ENCODE measurements around the gene LRRC23. TPM values are rescaled to one million over a fixed set of nuclear protein-coding genes. Genes with fewer than 3 reads are reported as not detected.

Gene LRRC23
- total RNA-seq, 1 experiment from 2014 or later, result 6.0 TPM

GRCh38 chr12:6963016-6963731 is 58.6 kb downstream of the LRRC23 start:
- peaks cover 96% of the 10 kb centered on the region for H3K36me3 Mint-ChIP-seq (ENCODE audit: insufficient read depth, unreplicated experiment)
- TF ChIP-seq, protein P1, sequence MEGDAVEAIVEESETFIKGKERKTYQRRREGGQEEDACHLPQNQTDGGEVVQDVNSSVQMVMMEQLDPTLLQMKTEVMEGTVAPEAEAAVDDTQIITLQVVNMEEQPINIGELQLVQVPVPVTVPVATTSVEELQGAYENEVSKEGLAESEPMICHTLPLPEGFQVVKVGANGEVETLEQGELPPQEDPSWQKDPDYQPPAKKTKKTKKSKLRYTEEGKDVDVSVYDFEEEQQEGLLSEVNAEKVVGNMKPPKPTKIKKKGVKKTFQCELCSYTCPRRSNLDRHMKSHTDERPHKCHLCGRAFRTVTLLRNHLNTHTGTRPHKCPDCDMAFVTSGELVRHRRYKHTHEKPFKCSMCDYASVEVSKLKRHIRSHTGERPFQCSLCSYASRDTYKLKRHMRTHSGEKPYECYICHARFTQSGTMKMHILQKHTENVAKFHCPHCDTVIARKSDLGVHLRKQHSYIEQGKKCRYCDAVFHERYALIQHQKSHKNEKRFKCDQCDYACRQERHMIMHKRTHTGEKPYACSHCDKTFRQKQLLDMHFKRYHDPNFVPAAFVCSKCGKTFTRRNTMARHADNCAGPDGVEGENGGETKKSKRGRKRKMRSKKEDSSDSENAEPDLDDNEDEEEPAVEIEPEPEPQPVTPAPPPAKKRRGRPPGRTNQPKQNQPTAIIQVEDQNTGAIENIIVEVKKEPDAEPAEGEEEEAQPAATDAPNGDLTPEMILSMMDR (IDR thresholded peaks at IDR 0.05; ENCODE audit: unreplicated experiment), result no peak
- no peaks in the 10 kb centered on the region for H3K9me3 Mint-ChIP-seq (ENCODE audit: low read depth, unreplicated experiment)
- H3K27me3 Mint-ChIP-seq (ENCODE audit: unreplicated experiment), result no peaks in the 10 kb centered on the region
- BruUV-seq (replicated peaks), result no TSS peak
- H3K4me1 Mint-ChIP-seq (ENCODE audit: low read depth, unreplicated experiment), result peaks cover 38% of the 10 kb centered on the region
- CTCF ChIA-PET, result interaction anchor here (1.7 to 5.5 kb wide), 4 partner anchors 18 to 94 kb away, joined by 9 to 90 read pairs (median 14); partner anchors contain the start of genes C12orf57, RNU7-1 and SPSB2
- intact Hi-C loops (cut with micrococcal nuclease; ENCODE audit: unreplicated experiment), result no loop called here
- H3K27ac Mint-ChIP-seq (ENCODE audit: unreplicated experiment), result peak overlapping the region; percentile 87
- peak overlapping the region; percentile 79 for H3K4me3 Mint-ChIP-seq (ENCODE audit: low read depth, unreplicated experiment)
- peak; percentile 97 for DNase-seq

Small RNA genes within 50 kb of the gene (microRNA-seq; reads per million reads assigned to microRNA genes)
- gene MIR141 (9,729 reads per million, percentile 94 among the genes with 10 or more reads in this experiment), gene MIR200C (68,449 reads per million, percentile 99 among the genes with 10 or more reads in this experiment)

Other genes with a start within 250 kb of the LRRC23 start
- gene ING4, start 241.7 kb upstream of the LRRC23 start, total RNA-seq (2022), result 24.9 and 26.6 TPM in 2 replicates
- gene ZNF384, start 215.4 kb upstream of the LRRC23 start, total RNA-seq (2022), result 64.9 and 68.5 TPM in 2 replicates
- gene PIANP, start 204.0 kb upstream of the LRRC23 start, total RNA-seq (2022), result not detected in 2 replicates
- 47.3 and 55.3 TPM in 2 replicates for gene COPS7A, start 180.8 kb upstream of the LRRC23 start, total RNA-seq (2022)
- gene MLF2, start 151.7 kb upstream of the LRRC23 start, total RNA-seq (2022), result 176 and 183 TPM in 2 replicates
- gene PTMS, start 138.5 kb upstream of the LRRC23 start, total RNA-seq (2022), result 53.5 and 62.9 TPM in 2 replicates
- 0.34 TPM in 1 of 2 replicates, not detected in the other for gene LAG3, start 132.3 kb upstream of the LRRC23 start, total RNA-seq (2022)
- not detected in 2 replicates for gene CD4, start 115.3 kb upstream of the LRRC23 start, total RNA-seq (2022)
- not detected in 2 replicates for gene GPR162, start 83.0 kb upstream of the LRRC23 start, total RNA-seq (2022)
- 0.45 and 0.56 TPM in 2 replicates for gene P3H3, start 76.4 kb upstream of the LRRC23 start, total RNA-seq (2022)
- not detected in 2 replicates for gene GNB3, start 63.9 kb upstream of the LRRC23 start, total RNA-seq (2022)
- gene CDCA3, start 53.5 kb upstream of the LRRC23 start, total RNA-seq (2022), result 47.9 and 57.1 TPM in 2 replicates
- 126 and 128 TPM in 2 replicates for gene USP5, start 52.7 kb upstream of the LRRC23 start, total RNA-seq (2022)
- 608 and 639 TPM in 2 replicates for gene TPI1, start 37.3 kb upstream of the LRRC23 start, total RNA-seq (2022)
- 18.0 and 21.5 TPM in 2 replicates for gene SPSB2, start 31.5 kb upstream of the LRRC23 start, total RNA-seq (2022)
- gene ENO2, start 9.8 kb downstream of the LRRC23 start, total RNA-seq (2022), result 14.5 and 16.1 TPM in 2 replicates
- 59.9 and 62.0 TPM in 2 replicates for gene ATN1, start 23.1 kb downstream of the LRRC23 start, total RNA-seq (2022)
- not detected in 2 replicates for gene RNU7-1, start 39.0 kb downstream of the LRRC23 start, total RNA-seq (2022)
- gene C12orf57, start 39.2 kb downstream of the LRRC23 start, total RNA-seq (2022), result 96.7 and 103 TPM in 2 replicates
- 42.4 and 46.3 TPM in 2 replicates for gene PTPN6, start 46.5 kb downstream of the LRRC23 start, total RNA-seq (2022)
- gene PHB2, start 65.8 kb downstream of the LRRC23 start, total RNA-seq (2022), result 182 and 195 TPM in 2 replicates
- 73.1 and 80.5 TPM in 2 replicates for gene EMG1, start 66.1 kb downstream of the LRRC23 start, total RNA-seq (2022)
- gene LPCAT3, start 113.7 kb downstream of the LRRC23 start, total RNA-seq (2022), result 30.2 and 31.7 TPM in 2 replicates
- gene C1S, start 155.9 kb downstream of the LRRC23 start, total RNA-seq (2022), result 7.1 and 9.7 TPM in 2 replicates
- gene C1R, start 187.6 kb downstream of the LRRC23 start, total RNA-seq (2022), result 7.6 and 7.9 TPM in 2 replicates
- gene C1RL, start 204.4 kb downstream of the LRRC23 start, total RNA-seq (2022), result 43.2 and 43.4 TPM in 2 replicates
- 0.81 and 2.3 TPM in 2 replicates for gene RBP5, start 224.1 kb downstream of the LRRC23 start, total RNA-seq (2022)
- 37.5 and 48.1 TPM in 2 replicates for gene CLSTN3, start 225.5 kb downstream of the LRRC23 start, total RNA-seq (2022)

Data from Calu3 (cell line).